HG03378 (cell line): Measurements from ENCODE around the gene C3.
"Not testable (repeated sequence)": the region's sequence is repeated elsewhere in the genome, so short reads cannot be mapped to it uniquely, and the experiment has no call there.

Source experiments
- ATAC-seq: cut with Tn5 transposase; IDR thresholded peaks from one replicate; pipeline ENCODE4 v1.9.1; 2021; ENCODE audit warnings: mild to moderate bottlenecking, moderate library complexity; ENCODE audit not compliant: unreplicated experiment

Gene C3

GRCh38 chr19:6713773-6714692 lies 6.4 kb downstream of the C3 start:
- ATAC-seq, result no peak

GRCh38 chr19:6712692-6713670 lies 7.5 kb downstream of the C3 start:
- ATAC-seq, result no peak

DNA sequence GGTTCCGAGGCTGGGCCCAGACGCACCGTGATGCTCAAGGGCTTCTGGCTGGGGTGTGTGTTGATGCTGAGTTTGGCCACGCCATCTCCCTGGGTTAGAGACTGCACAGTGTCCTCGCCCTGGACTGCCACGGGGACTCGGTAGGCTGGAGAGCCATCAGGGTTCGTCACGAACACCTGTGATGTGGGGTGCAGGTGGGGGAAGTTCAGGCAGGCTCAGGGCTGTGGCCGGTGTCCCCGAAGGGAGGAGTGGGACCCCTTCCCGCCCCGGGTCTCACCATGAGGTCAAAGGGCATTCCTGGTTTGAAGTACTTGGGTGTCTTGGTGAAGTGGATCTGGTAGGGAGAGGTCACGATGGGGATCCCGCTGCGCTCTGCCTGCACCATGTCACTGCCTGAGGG lies 8.2 kb downstream of the C3 start:
- ATAC-seq, result no peak

- no peak for ATAC-seq
Measured at GRCh38 chr19:6711605-6712004, 8.8 kb downstream of the C3 start.

DNA sequence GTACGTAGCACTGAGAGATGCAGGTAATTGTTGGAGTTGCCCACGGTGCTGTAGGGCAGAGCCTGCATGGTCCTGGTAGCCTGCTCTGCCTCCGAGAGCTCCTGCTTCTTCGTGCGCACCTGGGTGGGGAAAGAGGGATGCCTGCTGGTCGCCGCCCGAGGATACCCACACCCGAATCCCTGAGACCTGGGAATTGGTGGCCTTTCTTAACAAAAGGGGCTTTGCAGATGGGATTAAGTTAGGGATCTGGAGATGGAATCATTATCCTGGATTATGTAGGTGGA lies 9.4 kb downstream of the C3 start:
- ATAC-seq, result no peak

DNA sequence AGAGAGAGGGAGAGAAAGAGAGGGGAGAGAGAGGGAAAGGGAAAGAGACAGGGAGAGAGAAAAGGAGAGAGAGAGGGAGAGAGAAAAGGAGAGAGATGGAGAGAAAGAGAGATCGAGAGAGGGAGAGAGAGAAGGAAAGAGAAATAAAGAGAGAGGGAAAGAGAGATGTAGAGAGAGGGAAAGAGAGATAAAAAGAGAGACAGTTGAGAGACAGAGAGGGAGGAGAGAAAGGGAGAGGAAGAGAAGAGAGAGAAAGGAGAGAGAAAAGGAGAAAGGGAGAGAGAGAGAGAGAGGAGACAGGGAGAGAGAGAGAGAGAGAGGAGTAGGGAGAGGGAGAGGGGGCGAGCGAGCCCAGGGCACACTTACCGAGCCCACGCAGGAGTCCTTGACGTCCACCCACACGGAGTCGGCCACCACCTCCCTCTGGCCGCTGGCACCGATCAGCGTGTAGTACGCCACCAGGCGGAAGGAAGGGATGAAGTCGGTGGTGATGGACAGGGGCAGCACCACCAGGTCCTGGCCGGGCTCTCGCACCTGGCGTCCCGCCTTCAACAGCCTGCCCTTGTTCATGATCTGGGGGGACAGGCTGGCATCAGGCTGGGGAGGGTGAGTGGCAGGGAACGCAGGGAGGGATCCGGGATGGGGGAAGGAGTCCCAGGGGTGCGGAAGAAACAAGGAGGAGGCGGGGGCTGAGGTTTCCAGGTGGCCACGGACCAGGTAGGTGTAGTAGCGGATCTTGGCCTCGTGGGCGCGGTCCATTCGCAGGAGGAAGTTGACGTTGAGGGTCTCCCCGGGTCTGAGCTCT lies 10.0 kb downstream of the C3 start:
- ATAC-seq, result no peak

DNA sequence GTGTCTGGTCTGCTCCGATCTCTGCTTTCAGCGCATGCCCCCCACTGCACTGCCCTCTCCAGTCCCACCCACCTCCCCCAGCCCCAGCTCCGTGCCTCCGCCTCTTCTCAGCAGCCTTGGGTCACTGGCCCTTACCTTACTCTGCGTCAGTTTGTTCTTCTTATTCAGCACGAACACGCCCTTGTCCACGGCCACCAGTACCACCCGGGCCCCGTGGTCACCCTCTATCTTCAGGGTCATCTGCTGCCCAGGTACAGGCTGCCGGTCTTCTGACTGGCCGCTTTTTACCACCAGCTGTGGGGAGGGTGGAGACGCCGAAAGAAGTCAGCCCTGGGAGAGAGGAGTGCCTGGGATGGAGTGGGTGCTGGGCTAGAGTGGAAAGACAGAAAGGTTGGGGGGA lies 10.9 kb downstream of the C3 start:
- no peak for ATAC-seq

DNA sequence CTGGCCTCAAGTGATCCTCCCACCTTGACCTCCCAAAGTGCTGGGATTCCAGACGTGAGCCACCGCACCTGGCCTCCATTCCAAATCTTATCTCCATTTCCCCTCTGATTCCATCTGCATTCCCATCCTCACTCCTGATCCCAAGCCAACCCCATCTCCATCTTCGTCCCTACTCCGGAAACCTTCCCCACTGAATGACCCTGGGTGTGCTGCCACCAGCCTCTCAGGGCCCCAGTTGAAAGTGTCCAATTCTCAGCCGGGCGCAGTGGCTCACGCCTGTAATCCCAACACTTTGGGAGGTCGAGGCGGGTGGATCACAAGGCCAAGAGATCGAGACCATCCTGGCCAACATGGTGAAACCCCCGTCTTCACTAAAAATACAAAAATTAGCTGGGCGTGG lies 11.5 kb downstream of the C3 start:
- not testable (repeated sequence) for ATAC-seq

DNA sequence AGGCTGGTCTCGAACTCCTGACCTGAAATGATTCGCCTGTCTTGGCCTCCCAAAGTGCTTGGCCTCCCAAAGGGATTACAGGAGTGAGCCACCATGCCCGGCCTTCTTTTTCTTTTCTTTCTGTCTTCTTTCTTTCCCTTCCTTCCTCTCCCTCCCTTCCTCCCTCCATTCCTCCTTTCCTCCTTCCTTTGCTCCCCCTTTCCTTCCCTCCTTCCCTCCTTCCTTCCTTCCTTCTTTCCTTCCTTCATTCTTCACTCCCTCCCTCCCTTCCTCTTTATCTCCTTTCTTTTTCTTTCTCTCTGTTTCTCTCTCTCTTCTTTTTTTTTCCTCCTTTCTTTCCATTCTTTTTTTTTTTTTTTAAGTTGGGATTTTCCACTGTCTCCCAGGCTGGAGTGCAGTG lies 12.1 kb downstream of the C3 start:
- no peak for ATAC-seq

GRCh38 chr19:6707658-6708018 lies 12.8 kb downstream of the C3 start:
- ATAC-seq, result no peak

GRCh38 chr19:6707011-6707657 lies 13.3 kb downstream of the C3 start:
- no peak for ATAC-seq

GRCh38 chr19:6706633-6706958 lies 13.9 kb downstream of the C3 start:
- ATAC-seq, result no peak

DNA sequence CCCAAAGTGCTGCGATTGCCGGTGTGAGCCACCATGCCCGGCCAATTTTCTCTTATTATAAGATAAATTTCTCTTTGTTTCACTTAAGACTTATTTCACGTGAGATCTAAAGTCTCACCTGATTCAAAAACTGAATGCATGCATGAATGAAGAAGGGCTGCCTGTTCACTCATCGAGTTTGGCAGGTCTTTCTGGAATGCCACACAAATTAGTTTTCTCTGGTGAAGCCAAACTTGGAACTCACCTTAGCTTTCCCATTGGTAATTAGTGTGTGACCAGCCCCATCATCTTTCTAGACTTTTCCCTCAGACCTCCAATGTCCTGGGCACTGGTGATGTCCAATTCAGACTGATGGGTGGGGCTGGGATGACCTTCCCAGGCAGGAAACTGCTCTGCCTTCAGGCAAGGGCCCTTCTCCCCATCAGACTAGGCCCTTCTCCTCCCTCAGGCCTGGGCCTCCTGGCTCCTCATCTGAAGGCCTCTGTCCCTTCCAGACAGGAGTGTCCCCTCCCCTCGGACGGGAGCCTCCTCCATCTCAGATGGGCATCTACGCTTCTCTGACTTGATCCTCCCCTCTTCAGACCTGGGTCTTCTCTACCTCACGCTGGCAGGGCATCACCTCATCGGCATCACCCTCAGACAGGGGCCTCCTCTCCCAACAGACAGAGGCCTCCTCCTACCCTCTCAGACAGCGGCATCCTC lies 14.4 kb downstream of the C3 start:
- no peak for ATAC-seq

- no peak for ATAC-seq
Measured at GRCh38 chr19:6700586-6701316, 19.7 kb downstream of the C3 start.

DNA sequence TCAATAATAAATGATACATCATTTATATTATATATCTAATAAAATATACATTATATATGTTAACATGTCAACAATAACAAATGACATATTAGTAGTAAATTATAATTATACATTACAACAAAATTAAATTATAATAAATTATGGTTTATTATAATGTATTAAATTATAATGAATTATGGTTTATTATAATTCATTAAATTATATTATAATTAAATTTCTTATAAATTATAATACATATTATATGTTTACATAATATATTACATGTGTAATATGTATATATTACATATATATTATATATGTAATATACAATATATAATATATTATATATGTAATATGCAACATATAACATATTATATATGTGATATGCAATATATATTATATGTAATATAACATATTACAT lies 20.5 kb downstream of the C3 start:
- ATAC-seq, result no peak

DNA sequence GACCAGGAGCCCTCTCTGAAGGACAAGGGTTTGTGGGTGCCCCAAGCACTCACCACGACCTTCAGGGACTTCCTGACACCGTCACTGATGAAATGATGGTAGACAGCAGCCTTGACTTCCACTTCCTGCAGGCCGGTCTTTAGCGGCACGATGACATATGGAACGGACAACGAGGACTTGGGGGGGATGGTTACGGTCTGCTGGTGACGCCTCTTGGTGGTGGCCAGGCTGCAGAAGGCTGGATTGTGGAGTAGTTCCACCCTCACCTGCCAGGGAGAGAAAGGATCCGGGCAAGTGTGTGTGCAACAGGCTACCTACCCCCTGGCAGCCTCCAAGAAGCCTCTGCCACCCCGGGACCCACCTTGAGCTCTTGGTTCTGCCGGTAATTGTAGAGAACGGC lies 23.2 kb downstream of the C3 start:
- ATAC-seq, result no peak

DNA sequence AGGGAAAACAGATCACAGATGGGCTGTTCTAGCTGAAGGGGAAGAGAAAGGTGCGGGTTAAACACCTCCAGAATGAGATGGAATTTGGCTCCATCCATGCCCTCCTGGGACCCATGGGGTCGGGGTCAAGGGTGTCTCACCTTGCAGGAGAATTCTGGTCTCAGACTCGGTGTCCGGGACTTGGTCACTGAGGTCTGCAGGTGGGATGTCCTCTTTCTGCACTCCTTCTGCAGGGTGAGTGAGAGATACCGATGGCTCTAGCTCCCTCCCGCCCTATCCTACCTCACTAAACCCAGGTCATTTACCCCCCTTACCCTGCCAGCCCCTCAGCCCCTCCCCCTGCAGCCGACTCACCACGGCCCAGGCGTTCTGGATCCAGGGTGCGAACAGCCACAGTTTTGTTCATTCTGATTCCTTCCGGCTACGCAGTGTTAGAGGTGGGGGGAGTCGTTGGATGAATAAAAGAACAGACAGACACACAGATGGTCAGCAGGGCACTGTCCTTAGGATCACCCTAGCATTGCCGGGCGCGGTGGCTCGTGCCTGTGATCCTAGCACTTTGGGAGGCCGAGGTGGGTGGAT lies 24.1 kb downstream of the C3 start:
- ATAC-seq, result no peak

DNA sequence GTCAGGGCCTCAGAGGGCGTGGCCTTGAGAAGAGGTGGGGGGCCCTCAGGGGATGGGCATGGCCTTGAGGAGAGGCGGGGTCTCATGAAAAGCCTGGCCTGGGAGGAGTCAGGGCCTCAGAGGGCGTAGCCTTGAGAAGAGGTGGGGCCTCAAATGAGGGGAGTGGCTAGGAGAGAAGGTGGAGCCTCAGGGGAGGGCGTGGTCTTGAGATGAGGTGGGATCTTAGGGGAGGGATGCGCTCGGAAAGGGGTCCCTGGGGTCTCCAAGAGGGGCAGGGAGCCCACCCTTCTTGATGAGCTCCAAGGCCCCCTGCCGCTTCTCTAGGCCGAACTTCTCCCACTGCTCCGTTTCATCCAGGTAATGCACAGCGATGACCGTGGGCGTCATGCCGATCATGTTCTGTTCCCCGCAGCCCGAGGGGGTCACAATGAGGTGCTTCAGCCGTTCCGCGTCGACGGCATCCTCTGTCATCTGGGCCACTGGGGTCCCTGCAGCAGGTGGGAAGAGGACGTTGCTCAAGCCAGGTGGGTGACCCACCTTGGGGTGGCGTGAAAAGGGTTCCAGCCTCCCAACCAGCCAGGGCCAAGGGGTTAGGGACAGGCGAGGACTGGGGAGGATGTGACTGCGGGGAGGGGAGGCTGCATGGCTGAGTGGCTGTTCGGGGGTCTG lies 26.2 kb downstream of the C3 start:
- no peak for ATAC-seq

GRCh38 chr19:6693681-6694080 lies 26.8 kb downstream of the C3 start:
- ATAC-seq, result no peak
